ENCODE data around the gene BLCAP. TPM values are rescaled to one million over a fixed set of nuclear protein-coding genes. Genes with fewer than 3 reads are reported as not detected.

Gene BLCAP
- total and polyA plus RNA-seq, 2 of the 4 experiments (the other 2 are of a cell fraction) = 17.7 to 67.3 TPM

- H2BK120ac ChIP-seq (ENCODE audit: low read depth, low read length) = no peak overlapping the region
- ChIA-PET CTCF (no interaction called here), POLR2A (ENCODE audit: unreplicated experiment) (no interaction called here)
- H3K14ac ChIP-seq (replicated peaks; ENCODE audit: low read depth, low read length) = no peak overlapping the region
- BruUV-seq (replicated peaks) = no TSS peak
- H3K36me3 ChIP-seq (ENCODE audit: control insufficient read depth, insufficient read depth, low read length) = no peaks in the 10 kb centered on the region; the same call in none of the 2 replicates
- no peak overlapping the region for H3K4ac ChIP-seq (ENCODE audit: low read depth, low read length)
- no peak overlapping the region for H2BK20ac ChIP-seq (ENCODE audit: low read depth, low read length)
- H3K9me3 ChIP-seq (ENCODE audit: control insufficient read depth, insufficient read depth, low read length) = no peaks in the 10 kb centered on the region
- no peaks in the 10 kb centered on the region for H3K4me1 ChIP-seq (ENCODE audit: control insufficient read depth, insufficient read depth, low read length)
- dilution Hi-C loops (cut with HindIII; ENCODE audit: low sequenced_read_pairs, unreplicated experiment) = no loop called here
- TF ChIP-seq MAFK (IDR thresholded peaks at IDR 0.05; ENCODE audit: low read depth, low read length) (no peak), ELK1 (IDR thresholded peaks at IDR 0.05; ENCODE audit: borderline replicate concordance, low read depth, low read length) (no peak), RCOR1 (IDR thresholded peaks at IDR 0.05; ENCODE audit: insufficient replicate concordance, low read length) (no peak), POLR2A (IDR thresholded peaks at IDR 0.05; ENCODE audit: low read depth, low read length) (no peak), CHD1 (IDR thresholded peaks at IDR 0.05; ENCODE audit: low read depth, low read length) (no peak), CTCF (conservative IDR thresholded peaks at IDR 0.05; ENCODE audit: low read depth, low read length) (no peak)
- intact Hi-C loops (cut with micrococcal nuclease) = no loop called here
- no peak overlapping the region for H2AK5ac ChIP-seq (ENCODE audit: low read depth, low read length)
- no peak overlapping the region for H3K4me3 ChIP-seq (ENCODE audit: insufficient read depth, low read depth, low read length)
- in situ Hi-C loops (cut with MboI; ENCODE audit: low sequenced_read_pairs) = no loop called here
- H3K9me1 ChIP-seq (ENCODE audit: insufficient read depth, low read length) = no peaks in the 10 kb centered on the region
- H3K56ac ChIP-seq (ENCODE audit: extremely low read depth, insufficient read depth, low read length) = no peak overlapping the region
- no peak overlapping the region for H3K18ac ChIP-seq (ENCODE audit: low read depth, low read length)
- H2BK5ac ChIP-seq (ENCODE audit: low read depth, low read length, poor library complexity, severe bottlenecking) = no peak overlapping the region
- no peaks in the 10 kb centered on the region for H3K79me1 ChIP-seq (ENCODE audit: low read depth in 1 of 2, low read length in 2 of 2)
- no peak overlapping the region for H3K9ac ChIP-seq (ENCODE audit: low read depth, low read length)
- 74% methylated on average over 6 of the region's 7 CpGs; no CpG with 5 or more reads in 1 of the 2 experiments for WGBS, 2 experiments (ENCODE audit: extremely low coverage in 2 of 2, insufficient read length in 1 of 2)
- no peaks in the 10 kb centered on the region for H4K20me1 ChIP-seq (ENCODE audit: insufficient read depth, low read length)
- H2BK15ac ChIP-seq (ENCODE audit: low read depth, low read length) = no peak overlapping the region
- no peak overlapping the region for H3K4me2 ChIP-seq (ENCODE audit: low read depth, low read length)
- ATAC-seq (ENCODE audit: low read depth) = no peak
- H2AK9ac ChIP-seq (replicated peaks; ENCODE audit: low read depth, low read length, poor library complexity) = no peak overlapping the region
- H3K23ac ChIP-seq (ENCODE audit: low read depth, low read length) = no peak overlapping the region
- no peak overlapping the region for H4K5ac ChIP-seq (ENCODE audit: low read depth, low read length)
- H4K8ac ChIP-seq (ENCODE audit: low read depth in 2 of 2, low read length in 2 of 2) = no peak overlapping the region
- no peak overlapping the region for H3K27ac ChIP-seq (ENCODE audit: insufficient read depth, low read length)
- no peak overlapping the region for H2AFZ ChIP-seq (replicated peaks; ENCODE audit: low read length, poor library complexity)
- no peak for DNase-seq
- peaks cover 6% of the 10 kb centered on the region for H3K27me3 ChIP-seq (ENCODE audit: control insufficient read depth, insufficient read depth, low read length)
- no peak overlapping the region for H4K91ac ChIP-seq (ENCODE audit: insufficient read depth, low read depth, low read length)
These were observed 36.9 kb downstream of the BLCAP start for GRCh38 chr20:37490663-37491350.
